Mesenchymal stem cell (in vitro differentiated cells and primary cell): Measurements from ENCODE around the gene CSNK2A1.

Experiments
- DNase-seq: peaks from one replicate; pipeline ENCODE4 v3.0.0-alpha.2; 2013
- H2AFZ ChIP-seq: one replicate; pipeline ENCODE4 v1.6.1; 2013; ENCODE audit warnings: low read depth, mild to moderate bottlenecking, control low read depth, inconsistent platforms, low read length, moderate library complexity
- H2AK5ac ChIP-seq: 2 replicates; pipeline ENCODE4 v1.6.1; 2013; ENCODE audit warnings: low read length, moderate library complexity, mild to moderate bottlenecking, inconsistent platforms; ENCODE audit not compliant: severe bottlenecking
- H2BK120ac ChIP-seq: one replicate; pipeline ENCODE4 v1.6.1; 2013; ENCODE audit warnings: low read depth, mild to moderate bottlenecking, inconsistent platforms, low read length, moderate library complexity
- H2BK12ac ChIP-seq, 2 experiments: one replicate each; pipeline ENCODE4 v1.6.1; 2013; ENCODE audit warnings: inconsistent platforms in 2 of 2, low read length in 2 of 2, mild to moderate bottlenecking in 2 of 2, moderate library complexity in 2 of 2, control low read depth in 1 of 2
- H2BK15ac ChIP-seq: one replicate; pipeline ENCODE4 v1.6.1; 2013; ENCODE audit warnings: mild to moderate bottlenecking, low read depth, inconsistent platforms; ENCODE audit not compliant: poor library complexity, severe bottlenecking
- H2BK5ac ChIP-seq: 2 replicates; pipeline ENCODE4 v1.6.1; 2013; ENCODE audit warnings: low read depth, mild to moderate bottlenecking, low read length, control low read depth, inconsistent platforms; ENCODE audit not compliant: poor library complexity, severe bottlenecking
- H3K14ac ChIP-seq, 2 experiments: one replicate each; pipeline ENCODE4 v1.6.1; 2013; ENCODE audit warnings: inconsistent platforms in 2 of 2, low read length in 2 of 2, control low read depth in 1 of 2, mild to moderate bottlenecking in 1 of 2, moderate library complexity in 1 of 2
- H3K18ac ChIP-seq, 2 experiments: one replicate each; pipeline ENCODE4 v1.6.1; 2013; ENCODE audit warnings: inconsistent platforms in 2 of 2, low read length in 2 of 2, control low read depth in 1 of 2, low read depth in 1 of 2, mild to moderate bottlenecking in 1 of 2
- H3K23ac ChIP-seq, 2 experiments: one replicate each; pipeline ENCODE4 v1.6.1; 2013; ENCODE audit warnings: inconsistent platforms in 2 of 2, low read length in 2 of 2, mild to moderate bottlenecking in 2 of 2, moderate library complexity in 2 of 2, control low read depth in 1 of 2
- H3K27ac ChIP-seq: 2 replicates; pipeline ENCODE4 v1.5.1; 2013; ENCODE audit warnings: mild to moderate bottlenecking, moderate library complexity, low read length, control low read depth, inconsistent platforms; ENCODE audit not compliant: poor library complexity, severe bottlenecking
- H3K27me3 ChIP-seq, 2 experiments: 2 replicates each; pipeline versions ENCODE4 v1.6.1 to v1.7.0; 2013; ENCODE audit warnings: low read length in 2 of 2, mild to moderate bottlenecking in 2 of 2, moderate library complexity in 2 of 2, control low read depth in 1 of 2, inconsistent platforms in 1 of 2; ENCODE audit not compliant: control insufficient read depth in 1 of 2, insufficient read depth in 1 of 2
- H3K36me3 ChIP-seq, 2 experiments: 2 replicates each; pipeline versions ENCODE4 v1.6.1 to v1.7.0; 2013; ENCODE audit warnings: low read length in 2 of 2, control low read depth in 1 of 2, inconsistent platforms in 1 of 2, low read depth in 1 of 2, mild to moderate bottlenecking in 1 of 2; ENCODE audit not compliant: insufficient read depth in 2 of 2, control insufficient read depth in 1 of 2
- H3K4ac ChIP-seq, 2 experiments: one replicate each; pipeline ENCODE4 v1.6.1; 2013; ENCODE audit warnings: inconsistent platforms in 2 of 2, low read length in 2 of 2, mild to moderate bottlenecking in 2 of 2, moderate library complexity in 2 of 2, control low read depth in 1 of 2, low read depth in 1 of 2
- H3K4me1 ChIP-seq: 2 replicates; pipeline ENCODE4 v1.6.1; 2013; ENCODE audit warnings: low read depth, low read length, control low read depth; ENCODE audit not compliant: control insufficient read depth, insufficient read depth
- H3K4me2 ChIP-seq: 2 replicates; pipeline ENCODE4 v1.6.1; 2013; ENCODE audit warnings: low read length, mild to moderate bottlenecking, inconsistent platforms; ENCODE audit not compliant: poor library complexity, severe bottlenecking
- H3K4me3 ChIP-seq, 2 experiments: 2 replicates each; pipeline versions ENCODE4 v1.5.1 to v1.7.0; 2013; ENCODE audit warnings: low read length in 2 of 2, mild to moderate bottlenecking in 2 of 2, control low read depth in 1 of 2, low read depth in 1 of 2; ENCODE audit not compliant: insufficient read depth in 1 of 2
- H3K79me1 ChIP-seq: replicated peaks from 2 replicates; pipeline ENCODE4 v1.6.1; 2013; ENCODE audit warnings: mild to moderate bottlenecking, control low read depth, low read length, inconsistent platforms; ENCODE audit not compliant: poor library complexity, severe bottlenecking
- H3K9ac ChIP-seq: 2 replicates; pipeline ENCODE4 v1.7.0; 2013; ENCODE audit warnings: mild to moderate bottlenecking, low read length, moderate library complexity
- H3K9me3 ChIP-seq: 2 replicates; pipeline ENCODE4 v1.7.0; 2013; ENCODE audit warnings: mild to moderate bottlenecking, low read length; ENCODE audit not compliant: control insufficient read depth
- H4K8ac ChIP-seq: one replicate; pipeline ENCODE4 v1.6.1; 2013; ENCODE audit warnings: inconsistent platforms, mild to moderate bottlenecking, low read length, moderate library complexity
- H4K91ac ChIP-seq: one replicate; pipeline ENCODE4 v1.6.1; 2013; ENCODE audit warnings: mild to moderate bottlenecking, low read length, inconsistent platforms
- WGBS: methylation state at CpG from one replicate; pipeline ENCODE4 v1.1.7; 2013; ENCODE audit warnings: mixed read lengths; 5-methylcytosine and 5-hydroxymethylcytosine counted together

Gene CSNK2A1

DNA sequence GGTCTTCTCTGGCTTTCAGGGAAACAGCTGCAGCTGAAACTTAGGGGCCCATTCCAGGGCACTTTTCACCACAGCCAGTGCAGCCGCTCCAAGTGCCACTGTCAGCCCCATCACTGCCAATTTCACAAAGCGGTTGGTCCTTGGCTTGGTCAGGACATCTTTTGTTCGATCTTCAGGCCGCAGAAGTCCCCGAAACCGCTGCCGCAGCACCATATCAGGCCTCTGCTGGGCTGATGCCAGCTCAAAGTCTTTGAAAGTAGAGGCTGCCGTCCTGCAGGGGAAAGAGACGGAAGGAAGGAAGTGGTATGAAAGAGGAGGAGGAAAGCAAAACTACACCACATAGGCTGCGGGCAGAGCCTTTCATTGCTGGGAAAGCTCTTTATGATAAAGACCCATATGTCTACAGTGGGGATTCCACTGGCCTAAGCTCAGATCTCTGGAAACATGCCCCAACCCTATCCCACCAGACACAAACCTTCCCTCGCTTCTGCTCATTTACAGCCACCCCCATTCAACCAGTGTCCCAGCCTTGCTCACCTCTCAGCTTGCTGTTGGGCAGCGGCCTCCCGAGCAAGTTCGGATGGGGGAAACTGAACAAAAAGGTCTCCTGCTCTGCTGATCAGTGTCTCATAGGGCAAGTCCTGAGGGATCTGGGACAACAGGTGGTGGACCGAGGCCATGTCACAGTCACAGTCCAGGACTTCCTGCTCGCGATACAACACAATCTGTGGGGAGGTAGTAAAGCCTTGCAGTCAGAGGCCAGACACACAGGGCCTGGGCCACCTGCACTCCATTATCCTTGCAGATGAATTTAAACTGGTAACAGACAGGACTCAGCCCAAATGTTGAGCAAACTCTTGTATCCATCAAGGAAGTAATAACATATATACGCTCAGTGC is 104.8 kb downstream of the CSNK2A1 start:
- Histone ChIP-seq H2BK12ac (no peak overlapping the region), H3K14ac (no peak overlapping the region)

GRCh38 chr20:437787-438486 is 105.7 kb downstream of the CSNK2A1 start:
- Histone ChIP-seq H3K36me3 (peaks cover 70 to 91% of the 10 kb centered on the region in 2 experiments), H3K18ac (no peak overlapping the region), H3K4me2 (no peak overlapping the region), H3K9me3 (no peaks in the 10 kb centered on the region), H2BK120ac (no peak overlapping the region), H2AK5ac (no peak overlapping the region), H3K4me3 (no peak overlapping the region), H2BK5ac (no peak overlapping the region), H3K23ac (no peak overlapping the region), H3K14ac (no peak overlapping the region), H3K4me1 (peaks cover 11% of the 10 kb centered on the region), H2BK15ac (no peak overlapping the region), H4K8ac (no peak overlapping the region), H2BK12ac (no peak overlapping the region), H3K27me3 (no peaks in the 10 kb centered on the region), H3K9ac (no peak overlapping the region), H2AFZ (no peak overlapping the region), H3K4ac (no peak overlapping the region), H4K91ac (no peak overlapping the region), H3K79me1 (peaks cover 34% of the 10 kb centered on the region), H3K27ac (no peak overlapping the region)
- 98% methylated on average over 5 of the region's 6 CpGs for WGBS
- no peak for DNase-seq

More for the DNA sequence above, 104.8 kb downstream of the CSNK2A1 start:
- Histone ChIP-seq H2BK120ac (no peak overlapping the region), H3K27me3 (no peaks in the 10 kb centered on the region), H3K27ac (no peak overlapping the region), H3K9me3 (no peaks in the 10 kb centered on the region), H3K18ac (no peak overlapping the region), H2AK5ac (no peak overlapping the region), H3K4ac (no peak overlapping the region), H4K8ac (no peak overlapping the region), H3K4me2 (no peak overlapping the region), H2BK5ac (no peak overlapping the region), H3K4me3 (no peak overlapping the region), H3K23ac (no peak overlapping the region), H3K79me1 (peaks cover 34% of the 10 kb centered on the region), H3K4me1 (peaks cover 4% of the 10 kb centered on the region), H4K91ac (no peak overlapping the region), H2BK15ac (no peak overlapping the region), H3K36me3 (peaks cover 69 to 92% of the 10 kb centered on the region in 2 experiments), H3K9ac (no peak overlapping the region), H2AFZ (no peak overlapping the region)
- no peak for DNase-seq
- WGBS = 97% methylated on average over 18 of the region's 18 CpGs

GRCh38 chr20:436476-436875 is 107.1 kb downstream of the CSNK2A1 start:
- Histone ChIP-seq H3K4ac (no peak overlapping the region), H2AFZ (no peak overlapping the region), H3K4me2 (no peak overlapping the region), H3K18ac (no peak overlapping the region), H2BK15ac (no peak overlapping the region), H3K9me3 (no peaks in the 10 kb centered on the region), H3K4me1 (peaks cover 11% of the 10 kb centered on the region), H2BK12ac (no peak overlapping the region), H3K79me1 (peaks cover 27% of the 10 kb centered on the region), H2BK5ac (no peak overlapping the region), H3K4me3 (no peak overlapping the region), H2BK120ac (no peak overlapping the region), H2AK5ac (no peak overlapping the region), H3K23ac (no peak overlapping the region), H3K27ac (no peak overlapping the region), H3K27me3 (no peaks in the 10 kb centered on the region), H3K9ac (no peak overlapping the region), H3K14ac (no peak overlapping the region), H4K91ac (no peak overlapping the region), H4K8ac (no peak overlapping the region), H3K36me3 (peaks cover 76 to 91% of the 10 kb centered on the region in 2 experiments)
- WGBS = 96% methylated on average over 5 of the region's 5 CpGs
- no peak for DNase-seq

DNA sequence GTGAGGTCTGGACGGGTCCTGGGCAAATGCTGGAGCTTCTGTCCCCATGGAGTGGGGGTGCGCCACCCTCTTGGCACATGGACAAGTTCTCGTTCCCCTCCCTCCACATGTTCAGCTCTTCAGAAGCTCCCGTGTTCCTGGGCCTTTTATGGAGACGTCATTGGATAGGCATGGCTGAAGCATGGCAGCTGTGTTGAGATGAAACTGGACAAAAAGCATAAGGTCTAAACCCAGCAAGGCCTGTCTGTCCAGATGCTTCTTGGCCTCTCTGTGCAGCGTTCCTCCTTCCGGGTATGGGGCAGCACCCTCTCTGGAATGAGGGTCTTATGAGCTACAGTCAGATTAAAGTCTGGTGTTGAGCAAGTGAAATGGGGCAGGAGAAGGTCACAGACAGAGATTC is 108.0 kb downstream of the CSNK2A1 start:
- Histone ChIP-seq H3K36me3 (peaks cover 78 to 91% of the 10 kb centered on the region in 2 experiments), H4K8ac (no peak overlapping the region), H3K9ac (no peak overlapping the region), H3K4ac (no peak overlapping the region), H2BK5ac (no peak overlapping the region), H3K79me1 (peaks cover 26% of the 10 kb centered on the region), H3K18ac (no peak overlapping the region), H3K4me3 (no peak overlapping the region), H2AK5ac (no peak overlapping the region), H2AFZ (no peak overlapping the region), H3K27ac (no peak overlapping the region), H2BK120ac (no peak overlapping the region), H3K4me2 (no peak overlapping the region), H3K27me3 (no peaks in the 10 kb centered on the region), H2BK15ac (no peak overlapping the region), H2BK12ac (no peak overlapping the region), H3K23ac (no peak overlapping the region), H3K9me3 (no peaks in the 10 kb centered on the region), H4K91ac (no peak overlapping the region), H3K4me1 (peaks cover 11% of the 10 kb centered on the region), H3K14ac (no peak overlapping the region)
- WGBS = 95% methylated on average over 6 of the region's 7 CpGs
- DNase-seq = no peak
